Measurements from ENCODE around the gene TRIM41.
"Not testable (repeated sequence)": the region's sequence is repeated elsewhere in the genome, so short reads cannot be mapped to it uniquely, and the experiment has no call there.

TRIM41 gene

DNA sequence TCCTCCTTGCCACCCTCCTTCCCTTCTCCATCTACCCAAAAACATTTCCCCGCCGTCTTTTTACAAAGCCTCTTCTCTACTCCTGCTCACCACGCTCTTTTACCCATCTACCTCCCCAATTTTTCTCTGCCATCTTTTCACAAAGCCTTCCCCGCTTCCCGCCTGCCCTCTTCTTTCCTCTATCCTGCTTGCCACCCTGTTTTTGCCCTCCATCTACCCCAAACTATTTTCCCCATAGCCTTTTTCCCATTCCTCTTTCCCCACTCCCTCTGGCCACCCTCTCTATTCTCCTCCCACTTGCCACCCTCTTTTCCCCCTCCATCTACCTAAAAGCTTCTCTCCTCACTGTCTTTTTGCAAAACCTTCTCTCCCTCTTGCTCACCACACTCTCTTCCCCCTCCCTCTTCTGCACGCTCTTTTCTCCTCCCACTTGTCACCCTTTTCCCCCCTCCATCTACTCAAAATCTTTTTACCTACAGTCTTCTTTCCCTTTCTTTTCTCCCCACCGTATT is 57.2 kb downstream of the TRIM41 start:
- H3K4me3 ChIP-seq (ENCODE audit: low read depth, low read length): no peak overlapping the region
- TF ChIP-seq CTCF (IDR thresholded peaks at IDR 0.05; ENCODE audit: low read depth, low read length): no peak

DNA sequence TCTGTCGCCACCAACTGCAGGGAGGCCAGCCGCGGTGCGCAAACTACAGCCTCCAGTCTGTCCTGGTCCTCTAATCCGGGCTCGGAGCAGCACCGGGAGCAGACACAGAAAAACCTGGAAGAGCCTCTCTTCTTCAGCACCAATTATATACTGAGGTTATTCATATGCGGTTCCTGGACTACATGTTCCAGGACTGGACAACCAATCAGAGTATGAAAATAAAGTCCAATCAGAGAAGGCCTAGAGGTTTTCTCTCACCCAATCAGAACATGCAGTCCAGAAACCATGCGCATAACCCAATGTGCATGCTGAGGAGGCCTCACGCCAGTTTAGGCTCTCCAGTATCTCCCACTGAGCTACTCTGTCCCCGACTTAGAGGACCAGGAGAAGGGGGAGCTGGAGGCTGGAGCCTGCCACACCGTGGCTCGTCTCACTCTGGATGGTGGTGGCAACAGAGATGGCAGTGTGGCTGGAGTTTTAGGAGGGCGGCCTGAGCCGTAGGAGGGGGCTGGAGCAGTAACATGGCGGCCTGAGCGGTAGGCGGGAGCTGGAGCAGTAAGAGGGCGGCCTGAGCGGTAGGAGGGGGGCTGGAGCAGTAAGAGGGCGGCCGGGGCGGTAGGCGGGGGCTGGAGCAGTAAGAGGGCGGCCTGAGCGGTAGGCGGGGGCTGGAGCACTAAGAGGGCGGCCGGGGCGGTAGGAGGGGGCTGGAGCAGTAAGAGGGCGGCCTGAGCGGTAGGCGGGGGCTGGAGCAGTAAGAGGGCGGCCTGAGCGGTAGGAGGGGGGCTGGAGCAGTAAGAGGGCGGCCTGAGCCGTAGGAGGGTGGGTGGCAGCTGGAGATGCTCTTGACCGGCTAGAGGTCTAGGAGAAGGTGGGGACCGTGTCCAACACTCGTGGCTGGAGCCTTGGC is 58.2 kb downstream of the TRIM41 start:
- H3K9me3 ChIP-seq: no peaks in the 10 kb centered on the region
- H3K36me3 ChIP-seq: no peaks in the 10 kb centered on the region
- DNase-seq: no peak
- no peak overlapping the region for H3K4me3 ChIP-seq (ENCODE audit: low read depth, low read length)
- H3K27me3 ChIP-seq: no peaks in the 10 kb centered on the region
- no peak for TF ChIP-seq CTCF (IDR thresholded peaks at IDR 0.05; ENCODE audit: low read depth, low read length)
- no peaks in the 10 kb centered on the region for H3K4me1 ChIP-seq

More for the DNA sequence above, 57.2 kb downstream of the TRIM41 start:
- H3K36me3 ChIP-seq: no peaks in the 10 kb centered on the region
- no peaks in the 10 kb centered on the region for H3K4me1 ChIP-seq
- no peak for DNase-seq
- no peaks in the 10 kb centered on the region for H3K9me3 ChIP-seq
- H3K27me3 ChIP-seq: no peaks in the 10 kb centered on the region

GRCh38 chr5:181281984-181282316 is 58.9 kb downstream of the TRIM41 start:
- no peak for DNase-seq
- Histone ChIP-seq H3K4me1 (no peaks in the 10 kb centered on the region), H3K4me3 (ENCODE audit: low read depth, low read length) (no peak overlapping the region), H3K27me3 (no peaks in the 10 kb centered on the region), H3K36me3 (no peaks in the 10 kb centered on the region), H3K9me3 (no peaks in the 10 kb centered on the region)
- no peak for TF ChIP-seq CTCF (IDR thresholded peaks at IDR 0.05; ENCODE audit: low read depth, low read length)

DNA sequence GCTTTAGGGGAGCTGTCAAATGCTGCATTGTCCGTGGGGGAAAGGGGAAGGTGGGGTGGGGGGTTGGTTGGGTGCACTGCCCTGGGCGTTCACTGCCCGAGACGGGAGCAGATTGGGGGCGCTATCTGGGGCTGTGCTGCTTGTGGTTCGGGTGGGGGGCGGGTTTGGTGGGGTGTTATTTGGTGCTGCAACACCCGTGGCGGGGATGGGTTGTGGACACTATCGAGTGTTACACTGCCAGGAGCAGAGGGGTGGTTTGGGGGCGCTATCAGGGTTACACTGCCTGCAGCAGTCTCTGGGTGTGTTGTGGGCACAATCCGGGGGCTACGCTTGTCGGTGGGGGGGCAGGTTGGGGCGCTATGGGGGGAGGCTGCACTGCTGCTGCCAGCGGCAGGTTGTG is 59.3 kb downstream of the TRIM41 start:
- not testable (repeated sequence) for H3K27me3 ChIP-seq; H3K36me3 ChIP-seq; H3K4me1 ChIP-seq; DNase-seq; H3K9me3 ChIP-seq; H3K4me3 ChIP-seq (ENCODE audit: low read depth, low read length)

DNA sequence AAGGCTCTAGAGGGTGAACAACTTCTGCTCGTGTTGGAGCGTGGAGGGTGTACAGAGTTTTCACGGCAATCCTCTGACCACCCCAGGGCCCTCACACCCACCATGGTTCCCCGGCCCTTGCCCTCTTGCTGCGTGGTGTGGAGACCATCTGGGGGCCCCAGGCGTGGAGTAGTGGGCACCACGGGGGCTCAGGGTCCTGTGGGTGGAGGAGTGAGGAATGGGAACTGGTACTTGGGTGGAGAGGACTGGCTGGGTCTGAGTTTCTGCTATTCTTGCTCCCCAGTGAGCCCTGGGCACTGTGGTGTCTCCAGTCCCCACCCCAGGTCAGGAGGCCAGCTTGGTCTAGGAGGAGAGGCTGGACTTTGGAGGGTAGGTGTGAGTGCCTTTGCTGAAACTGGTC is 59.8 kb downstream of the TRIM41 start:
- Histone ChIP-seq H3K4me1 (no peaks in the 10 kb centered on the region), H3K27me3 (no peaks in the 10 kb centered on the region), H3K9me3 (no peaks in the 10 kb centered on the region), H3K4me3 (ENCODE audit: low read depth, low read length) (no peak overlapping the region), H3K36me3 (no peaks in the 10 kb centered on the region)
- no peak for DNase-seq
- no peak for TF ChIP-seq CTCF (IDR thresholded peaks at IDR 0.05; ENCODE audit: low read depth, low read length)

DNA sequence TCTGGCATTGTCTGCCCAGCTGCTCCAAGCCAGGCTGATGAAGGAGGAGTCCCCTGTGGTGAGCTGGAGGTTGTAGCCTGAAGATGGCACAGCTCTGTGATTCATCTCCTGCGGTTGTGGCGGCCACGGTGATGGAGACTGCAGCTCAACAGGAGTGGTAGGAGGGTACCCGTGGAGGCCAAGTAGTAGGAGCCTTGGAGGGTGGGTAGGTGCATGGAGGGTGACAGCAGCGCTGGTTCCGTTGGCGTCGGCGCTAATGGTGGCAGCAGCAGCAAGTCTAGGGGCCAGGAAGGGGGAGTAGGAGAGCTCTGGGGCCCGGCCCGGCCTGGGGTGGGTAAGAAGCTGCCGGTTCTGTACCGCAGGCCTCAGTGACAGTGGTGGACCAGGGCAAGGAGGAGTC is 60.3 kb downstream of the TRIM41 start:
- Histone ChIP-seq H3K27me3 (no peaks in the 10 kb centered on the region), H3K4me3 (ENCODE audit: low read depth, low read length) (no peak overlapping the region), H3K9me3 (no peaks in the 10 kb centered on the region), H3K36me3 (no peaks in the 10 kb centered on the region), H3K4me1 (no peaks in the 10 kb centered on the region)
- no peak for DNase-seq
- TF ChIP-seq CTCF (IDR thresholded peaks at IDR 0.05; ENCODE audit: low read depth, low read length): no peak
